Middle frontal gyrus (tissue), 1 donor: Measurements from ENCODE around the gene SLC25A5.
A peak's percentile ranks its signal among the peaks of the same experiment; 100 is the strongest.
"Not testable (repeated sequence)": the region's sequence is repeated elsewhere in the genome, so short reads cannot be mapped to it uniquely, and the experiment has no call there.

ENCODE experiments used
- DNase-seq: peaks from one replicate; pipeline ENCODE4 v3.0.0-alpha.2; 2015; ENCODE audit warnings: low spot score; ENCODE audit errors: extremely low spot score

SLC25A5 gene

DNA sequence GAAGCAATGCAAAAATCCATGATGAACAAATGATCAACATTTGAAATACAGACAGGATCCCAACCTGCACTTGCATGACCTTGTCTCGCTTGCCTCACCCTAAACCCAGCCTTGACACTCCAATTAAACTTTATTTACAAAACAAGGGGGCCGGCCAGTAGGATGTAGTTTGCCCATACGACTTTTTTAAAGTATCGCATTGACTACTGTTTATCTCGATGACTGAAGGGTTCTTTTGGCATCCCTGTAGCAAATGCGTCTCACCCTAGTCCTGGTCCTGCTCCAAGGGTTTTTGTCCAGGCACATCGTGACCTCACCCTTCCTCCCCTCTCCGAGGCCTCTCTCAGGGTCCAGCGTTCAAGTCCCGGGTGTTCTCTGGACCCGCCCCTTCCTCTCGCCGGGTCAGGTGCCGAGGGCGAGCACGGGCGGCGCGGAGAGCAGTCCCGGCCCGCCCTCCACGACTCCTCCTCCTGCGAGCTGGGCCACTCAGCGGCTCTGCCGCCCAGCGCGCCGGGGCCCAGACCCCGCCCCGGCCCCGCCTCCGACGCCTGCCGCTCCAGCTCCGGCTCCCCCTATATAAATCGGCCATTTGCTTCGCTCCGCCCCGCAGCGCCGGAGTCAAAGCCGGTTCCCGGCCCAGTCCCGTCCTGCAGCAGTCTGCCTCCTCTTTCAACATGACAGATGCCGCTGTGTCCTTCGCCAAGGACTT is at the start of gene SLC25A5:
TSS of gene SLC25A5 (plus strand) at position 603 of the 709 bp plus-strand sequence. CDS start at position 675, 72 bp downstream.
- peak; percentile 71 for DNase-seq

DNA sequence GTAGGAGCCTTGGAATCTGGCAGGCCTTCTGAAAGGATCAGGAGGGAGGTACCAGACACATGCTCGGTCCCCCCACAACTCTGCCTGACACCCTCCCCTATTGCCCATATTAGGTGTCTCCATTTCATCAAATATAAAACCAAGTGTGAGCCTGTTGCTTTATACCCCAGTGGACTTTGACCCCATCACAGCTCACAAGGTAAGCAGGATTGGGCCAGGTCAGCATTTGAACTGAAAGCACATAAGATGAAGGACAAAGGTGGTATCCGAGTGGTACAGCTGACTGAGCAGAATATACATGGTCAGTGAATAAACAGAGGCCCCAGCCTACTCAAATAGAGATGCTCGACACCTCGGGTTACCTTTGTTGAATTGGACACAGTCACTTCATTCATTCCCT is 49.1 kb upstream of the SLC25A5 start:
- no peak for DNase-seq

DNA sequence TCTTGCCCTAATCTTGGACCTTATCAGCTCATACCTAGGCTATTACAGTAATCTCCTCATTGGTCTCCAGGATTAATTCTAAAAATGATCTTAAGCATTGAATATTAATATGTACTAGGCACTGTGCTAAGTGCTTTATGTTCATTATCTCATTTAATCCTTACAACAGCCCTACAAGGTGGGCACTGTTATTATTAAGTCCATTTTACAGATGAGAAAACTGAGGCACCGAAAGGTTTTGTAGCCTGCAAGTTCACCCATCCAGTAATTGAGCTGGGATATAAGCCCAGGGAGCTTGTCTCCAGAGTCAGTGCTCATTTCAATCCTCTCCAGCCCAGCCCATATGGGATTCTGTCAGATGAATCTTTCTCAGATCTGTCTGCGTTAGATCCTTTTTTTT is 48.3 kb upstream of the SLC25A5 start:
- no peak for DNase-seq

DNA sequence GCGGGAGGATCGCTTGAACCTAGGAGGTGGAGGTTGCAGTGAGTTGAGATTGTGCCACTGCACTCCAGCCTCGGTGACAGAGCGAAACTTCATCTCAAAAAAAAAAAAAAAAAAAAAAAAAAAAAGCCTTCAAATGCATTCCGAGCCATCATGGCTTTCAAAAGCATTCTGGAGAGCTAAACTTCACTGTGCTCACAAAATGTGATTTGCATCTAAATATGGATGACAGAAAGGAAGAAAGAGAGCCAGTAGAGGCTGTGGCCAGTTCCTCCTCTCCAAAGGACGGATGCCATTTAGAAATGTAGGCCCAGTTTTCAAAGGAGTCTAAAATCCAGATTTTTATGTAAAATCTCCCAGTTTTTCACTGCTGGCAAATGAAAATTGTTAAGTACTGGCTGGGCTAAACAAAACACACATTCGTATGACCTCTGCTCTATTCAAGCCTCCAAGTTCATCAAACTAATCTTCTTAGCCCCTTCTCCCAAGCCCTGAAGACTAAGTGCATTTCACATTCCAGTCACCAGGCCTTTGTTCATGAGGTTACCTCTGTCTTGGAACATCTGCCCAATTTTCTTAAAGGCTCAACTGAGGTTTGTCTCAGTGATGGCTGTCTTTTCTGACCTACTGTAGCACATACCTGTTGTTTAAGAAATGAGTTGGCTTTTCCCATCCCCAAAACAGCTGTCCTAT is 47.1 kb upstream of the SLC25A5 start:
- DNase-seq: no peak

DNA sequence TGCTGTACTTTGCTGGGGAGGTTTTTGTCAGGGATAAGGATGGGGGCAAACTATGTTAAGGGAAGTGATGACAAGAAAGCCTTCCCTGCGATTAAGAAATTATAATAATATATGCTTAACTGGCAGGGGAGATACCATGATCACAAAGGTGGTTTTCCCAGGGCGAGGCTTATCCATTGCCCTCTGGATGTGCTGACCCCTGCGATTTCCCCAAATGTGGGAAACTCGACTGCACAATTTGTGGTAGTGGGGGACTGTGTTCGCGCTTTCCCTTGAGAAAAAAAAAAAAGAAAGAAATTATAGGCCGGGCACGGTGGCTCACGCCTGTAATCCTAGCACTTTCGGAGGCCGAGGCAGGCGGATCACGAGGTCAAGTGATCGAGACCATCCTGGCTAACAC is 44.6 kb upstream of the SLC25A5 start:
- no peak for DNase-seq

DNA sequence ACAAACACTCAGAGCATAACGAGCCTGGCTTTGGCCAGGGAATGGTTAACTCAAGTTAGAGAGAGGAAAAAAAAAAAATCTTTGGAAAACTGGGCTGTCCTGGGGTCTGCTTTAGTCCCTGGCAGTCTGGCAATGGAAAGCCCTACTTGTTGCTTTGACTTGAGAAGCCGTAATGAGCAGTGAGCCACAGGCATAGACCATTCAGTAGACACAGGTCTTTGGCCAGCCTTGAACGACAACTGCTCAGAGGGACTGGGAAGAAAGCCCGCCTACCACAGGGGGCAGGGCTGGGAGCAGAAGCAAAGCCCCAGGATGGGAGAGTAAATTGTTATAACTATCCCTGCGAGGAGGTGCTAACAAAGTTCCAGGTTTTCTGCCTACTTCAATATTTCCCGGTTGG is 43.2 kb upstream of the SLC25A5 start:
- no peak for DNase-seq

DNA sequence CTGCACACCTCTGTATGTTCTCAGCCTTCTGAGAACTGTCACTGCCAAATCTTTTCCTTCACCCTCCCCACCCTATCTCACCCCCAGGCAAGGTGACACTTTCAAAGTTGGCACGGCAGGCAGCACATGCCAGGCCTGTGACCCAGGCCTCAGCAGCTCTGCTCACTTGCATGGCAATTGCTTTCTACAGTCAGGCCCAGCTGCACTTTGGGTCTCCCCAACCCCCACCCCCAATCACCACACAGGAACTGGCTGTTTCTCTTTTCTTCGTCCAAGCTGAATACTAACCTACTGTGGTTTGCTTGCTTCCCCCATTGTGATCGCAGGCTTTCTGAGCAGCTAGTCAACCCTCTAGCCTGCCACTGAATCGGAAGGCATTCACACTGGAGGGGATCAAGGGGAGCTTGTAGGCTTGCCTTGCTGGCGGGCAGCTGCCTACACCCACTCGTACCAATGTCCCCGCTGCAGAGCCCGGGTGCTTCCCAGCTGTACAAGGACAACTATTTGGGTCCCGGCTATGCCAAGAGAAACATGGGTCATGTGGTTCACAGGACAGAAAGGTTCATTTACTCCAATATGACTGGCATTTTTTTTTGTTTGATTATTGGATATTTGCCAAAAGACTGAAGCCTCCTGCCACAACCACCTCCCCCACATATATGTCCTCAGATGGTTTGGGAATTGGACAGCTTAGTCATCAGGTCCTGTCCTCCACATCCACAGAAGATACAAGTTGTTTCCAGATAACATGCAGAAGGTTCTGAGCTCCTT is 41.0 kb upstream of the SLC25A5 start:
- no peak for DNase-seq

DNA sequence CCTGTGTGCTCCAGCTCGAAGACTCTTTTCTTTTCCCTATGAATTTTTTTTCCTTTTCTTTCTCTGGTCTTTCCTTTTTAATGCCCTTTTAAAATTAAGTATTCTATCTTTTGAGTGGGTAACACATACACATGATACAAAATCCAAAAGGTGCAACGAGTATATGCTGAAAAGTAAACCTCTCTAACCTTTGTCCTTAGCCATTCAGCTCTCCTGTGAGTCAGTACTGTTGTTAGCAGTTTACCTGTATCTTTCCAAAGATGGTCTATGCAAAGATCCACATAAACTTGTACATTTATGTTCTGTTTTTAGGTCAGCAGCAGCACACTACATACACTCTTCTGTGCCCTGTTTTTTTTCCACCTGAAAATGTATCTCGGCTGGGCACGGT is 40.5 kb upstream of the SLC25A5 start:
- DNase-seq: no peak

DNA sequence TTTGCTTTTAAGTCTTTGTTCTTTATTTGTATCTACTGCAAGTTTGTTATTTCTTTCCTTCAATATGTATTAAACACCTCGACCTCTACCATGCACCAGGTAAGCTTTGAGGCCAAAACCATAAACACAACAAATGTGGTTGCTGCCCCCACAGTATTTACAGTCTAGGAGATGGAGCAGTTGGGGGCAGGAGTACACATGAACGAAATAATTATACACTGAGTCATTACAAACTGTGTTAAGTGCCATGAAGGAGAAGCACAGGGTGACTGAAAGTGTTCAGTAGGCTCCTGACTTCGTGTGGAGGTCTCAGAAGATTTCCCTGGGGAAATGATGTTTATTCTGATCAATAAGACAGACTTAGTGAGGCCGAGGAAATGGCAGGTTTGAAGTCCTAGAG is 38.8 kb upstream of the SLC25A5 start:
- DNase-seq: no peak

DNA sequence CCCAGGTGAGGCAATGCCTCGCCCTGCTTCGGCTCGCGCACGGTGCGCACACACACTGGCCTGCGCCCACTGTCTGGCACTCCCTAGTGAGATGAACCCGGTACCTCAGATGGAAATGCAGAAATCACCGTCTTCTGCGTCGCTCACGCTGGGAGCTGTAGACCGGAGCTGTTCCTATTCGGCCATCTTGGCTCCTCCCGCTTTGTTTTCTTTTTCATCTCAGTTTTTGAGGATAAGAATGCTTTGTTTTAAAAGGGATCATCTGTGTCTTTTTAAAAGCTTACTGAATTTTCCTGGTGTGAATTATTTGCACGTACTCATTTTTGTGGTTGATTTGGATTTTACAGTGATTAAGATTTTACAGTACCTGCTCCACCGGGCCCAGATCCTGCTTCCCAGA is 26.9 kb upstream of the SLC25A5 start:
- DNase-seq: not testable (repeated sequence)

DNA sequence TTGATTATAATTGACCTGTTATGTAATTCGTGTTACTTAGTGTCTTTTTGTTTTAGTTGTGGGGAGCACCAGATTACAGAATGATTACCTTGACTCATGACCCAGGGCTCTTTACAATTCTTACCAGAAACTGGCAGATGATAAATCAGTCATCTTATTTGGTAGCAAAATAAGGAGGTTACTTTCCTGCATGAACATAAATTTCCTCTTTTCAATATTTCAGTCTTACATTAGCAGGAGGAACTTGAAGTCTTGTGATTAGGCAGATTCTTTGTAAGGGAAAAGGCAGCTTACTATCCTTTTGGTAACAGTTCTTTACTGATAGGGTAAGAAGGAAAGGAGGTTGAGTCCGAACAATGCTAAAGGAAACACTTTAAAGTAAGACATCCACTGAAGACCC is 26.0 kb upstream of the SLC25A5 start:
- DNase-seq: no peak

DNA sequence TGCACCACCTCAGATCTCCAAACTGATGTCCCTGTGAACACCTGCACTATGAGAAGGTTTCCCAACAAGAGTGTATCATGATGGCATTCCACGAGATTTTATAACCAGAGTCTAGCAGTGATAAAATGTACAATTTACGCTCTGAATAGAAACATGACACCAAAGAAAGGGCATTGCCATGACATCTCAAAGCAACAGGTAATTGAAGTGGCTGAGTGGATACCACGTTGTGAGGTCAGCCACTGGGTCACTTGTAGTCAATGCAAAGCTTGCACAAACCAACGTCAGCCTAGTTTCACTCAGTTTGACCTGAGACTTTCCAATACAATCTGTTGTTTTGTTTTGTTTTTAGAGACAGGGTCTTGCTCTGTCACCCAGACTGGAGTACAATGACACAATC is 15.0 kb upstream of the SLC25A5 start:
- no peak for DNase-seq

DNA sequence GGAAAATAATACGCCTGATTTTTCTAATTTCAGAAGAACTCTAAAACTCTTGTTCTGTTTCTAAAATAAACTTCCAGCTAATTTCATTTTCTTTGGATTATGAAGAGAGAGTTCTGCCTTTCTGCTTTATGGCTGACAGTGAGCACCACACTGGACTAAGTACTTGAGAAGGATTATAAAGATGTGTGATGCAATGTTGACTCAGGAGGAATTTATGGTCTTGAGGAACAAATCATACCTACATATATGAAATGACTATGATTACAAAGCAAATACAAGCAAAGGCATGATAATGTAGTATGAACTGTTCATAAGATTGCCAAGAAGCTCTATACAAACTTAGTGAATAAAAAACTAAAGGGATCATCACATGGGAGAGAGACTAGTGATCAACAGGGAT is 13.0 kb upstream of the SLC25A5 start:
- no peak for DNase-seq

DNA sequence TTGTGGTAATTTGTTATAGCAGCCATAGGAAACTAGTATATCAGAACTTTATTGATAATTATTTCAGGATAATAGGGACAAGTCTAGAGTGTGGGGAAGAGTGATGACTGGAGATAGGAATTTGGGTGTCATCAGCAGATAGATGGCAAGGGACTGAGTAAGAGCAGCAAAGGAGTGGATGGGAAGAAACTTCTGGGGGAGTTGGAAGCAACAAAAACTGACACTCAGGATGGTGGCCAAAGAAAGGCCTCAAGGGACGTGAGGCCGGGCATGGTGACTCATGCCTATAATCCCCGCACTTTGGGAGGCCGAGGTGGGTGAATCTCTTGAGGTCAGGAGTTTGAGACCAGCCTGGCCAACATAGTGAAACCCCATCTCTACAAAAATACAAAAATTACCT is 9.1 kb upstream of the SLC25A5 start:
- DNase-seq: no peak

DNA sequence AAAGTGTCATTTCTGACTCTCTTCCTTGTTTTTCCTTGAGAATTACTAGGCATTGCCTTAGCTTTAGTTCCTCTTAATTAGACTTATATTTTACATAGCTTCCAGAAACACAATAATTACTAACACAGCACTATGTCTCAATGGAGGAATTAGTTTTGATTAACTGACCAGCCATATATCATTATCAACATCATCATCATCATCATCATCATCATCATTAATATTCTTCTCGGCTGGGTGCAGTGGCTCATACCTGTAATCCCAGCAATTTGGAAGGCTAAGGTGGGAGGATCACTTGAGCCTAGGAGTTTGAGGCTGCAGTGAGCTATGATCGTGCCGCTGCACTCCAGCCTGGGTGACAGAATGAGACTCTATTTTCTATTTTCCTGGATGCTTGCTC is 2.7 kb upstream of the SLC25A5 start:
- DNase-seq: no peak

DNA sequence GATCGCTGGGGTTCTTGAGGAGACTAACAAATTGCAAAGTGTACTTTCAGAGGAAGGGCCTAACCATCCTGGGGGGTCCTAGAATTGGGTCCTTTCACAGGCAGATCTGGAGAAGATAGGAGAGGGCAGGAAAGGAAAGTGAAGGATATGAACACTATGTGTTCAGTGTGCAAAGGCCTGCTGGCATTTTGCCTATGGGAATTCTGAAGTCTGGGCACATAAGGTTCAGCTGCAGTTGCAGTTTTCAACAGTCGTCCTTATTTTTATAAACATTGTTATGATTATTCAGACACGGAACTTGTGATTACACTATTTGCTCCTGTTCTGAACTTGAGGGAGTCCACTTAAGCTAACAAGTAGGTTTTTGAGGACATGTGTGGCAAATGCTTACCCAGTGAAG is 1.3 kb upstream of the SLC25A5 start:
- no peak for DNase-seq

DNA sequence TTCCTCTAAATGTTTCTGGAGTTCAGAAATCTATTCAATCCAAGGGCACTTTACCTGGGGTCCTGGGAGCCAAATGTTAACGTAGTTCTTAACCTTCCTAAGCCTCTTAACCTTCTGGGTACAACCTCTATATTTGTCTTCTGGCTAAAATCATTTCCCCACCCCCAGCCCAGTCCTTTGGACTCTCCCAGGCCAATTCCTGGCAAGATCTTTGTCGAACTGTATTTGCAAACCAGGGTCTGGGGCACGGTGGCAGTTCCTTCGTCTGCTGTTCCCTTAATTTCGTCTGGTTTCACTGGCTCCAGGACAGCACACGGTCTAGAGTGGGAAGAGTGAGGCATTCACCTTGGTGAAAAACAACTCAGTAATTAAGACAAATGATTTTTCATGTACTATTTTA is 811 bp upstream of the SLC25A5 start:
- no peak for DNase-seq

DNA sequence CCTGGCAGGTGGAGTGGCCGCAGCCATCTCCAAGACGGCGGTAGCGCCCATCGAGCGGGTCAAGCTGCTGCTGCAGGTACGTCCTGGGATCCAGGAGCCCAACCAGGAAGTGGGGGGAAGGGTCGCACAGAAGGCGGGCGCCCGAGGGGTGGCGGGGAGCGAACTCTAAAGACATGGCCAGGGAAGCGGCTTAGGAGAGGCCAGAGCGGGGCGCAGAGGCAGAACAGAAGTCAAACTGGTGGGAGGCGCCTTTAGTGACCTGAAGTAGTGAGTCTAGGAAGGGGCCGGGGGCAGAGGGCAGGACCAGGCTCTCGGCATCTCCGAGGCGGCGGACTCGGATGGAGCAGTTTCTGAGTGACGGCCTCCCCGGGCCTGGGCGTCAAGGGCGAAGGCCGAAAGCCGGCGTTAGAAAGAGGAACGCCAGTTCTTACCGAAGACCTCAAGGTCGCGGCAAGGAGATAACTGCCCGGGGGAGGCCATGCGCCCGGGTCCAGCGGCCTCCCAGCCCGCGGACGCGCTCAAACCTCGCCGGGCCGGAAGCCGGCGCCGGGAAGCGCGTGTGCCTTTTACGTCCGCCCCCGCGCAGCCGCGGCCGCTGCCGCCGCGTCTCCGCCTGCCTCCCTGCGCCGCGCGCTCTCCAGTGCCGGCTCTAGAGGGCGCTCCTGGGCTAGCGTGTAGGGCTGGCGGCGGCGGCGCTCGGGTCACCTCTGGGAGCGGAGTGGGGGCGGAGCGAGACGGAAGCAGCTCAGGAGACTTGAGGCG is 488 bp downstream of the SLC25A5 start:
- peak; percentile 51 for DNase-seq

DNA sequence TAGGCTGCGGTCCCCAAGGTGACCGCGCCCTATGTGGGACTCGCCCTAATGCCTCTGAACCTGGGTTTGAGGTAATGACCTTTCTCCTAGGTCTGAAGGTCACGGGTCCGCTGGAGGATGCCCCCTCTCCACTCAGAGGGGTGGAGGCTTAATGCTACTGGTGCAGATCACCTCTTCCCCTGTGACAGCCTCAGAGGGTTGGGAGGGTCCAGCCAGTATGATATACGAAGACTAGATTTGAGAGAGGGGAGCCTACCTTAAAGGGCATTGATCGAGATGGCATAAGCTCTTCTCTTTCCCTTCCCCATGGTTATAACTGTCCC is 1.0 kb downstream of the SLC25A5 start:
- DNase-seq: no peak

DNA sequence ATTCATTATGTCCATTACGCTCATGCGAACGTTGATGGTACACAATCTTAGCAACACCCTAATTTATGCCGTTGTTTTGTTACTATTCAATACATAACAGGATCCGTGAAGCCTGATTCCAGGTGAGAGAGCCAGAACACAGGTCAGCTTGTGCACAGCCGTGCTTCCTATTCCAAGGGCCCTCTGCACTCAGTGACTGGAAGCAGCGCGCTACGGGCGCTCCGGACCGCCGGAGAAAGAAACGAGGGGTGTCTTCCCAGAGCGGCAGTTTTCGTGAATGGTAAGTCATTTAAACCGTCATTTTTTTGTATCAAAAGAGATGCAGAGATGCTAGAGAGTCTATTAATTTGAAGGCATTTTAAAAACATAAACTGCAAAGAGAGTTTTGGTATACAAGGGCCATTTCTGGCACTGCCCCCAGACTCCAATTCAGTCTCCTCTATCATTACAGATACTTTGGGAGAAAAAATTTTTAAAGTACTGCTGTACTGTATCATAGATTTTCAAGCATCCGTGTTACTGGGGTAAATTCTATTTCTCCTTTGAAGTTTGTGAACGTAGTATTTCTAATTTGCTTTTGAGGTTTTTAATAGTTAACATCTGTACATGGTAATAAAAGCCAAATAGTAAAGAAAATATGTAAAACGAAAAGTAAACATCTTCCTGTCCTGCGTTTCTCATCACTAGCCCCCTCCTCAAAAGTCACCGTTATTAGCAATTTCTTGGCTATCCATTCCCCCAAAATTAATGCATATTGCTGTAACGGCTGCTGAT is 6.6 kb downstream of the SLC25A5 start:
- no peak for DNase-seq
